HG02870 (cell line): Measurements from ENCODE around the gene LGALS4.
"Not testable (repeated sequence)": the region's sequence is repeated elsewhere in the genome, so short reads cannot be mapped to it uniquely, and the experiment has no call there.

Experiments used
- ATAC-seq: cut with Tn5 transposase; IDR thresholded peaks from one replicate; pipeline ENCODE4 v1.9.1; 2021; ENCODE audit warnings: mild to moderate bottlenecking, moderate library complexity; ENCODE audit not compliant: unreplicated experiment

The LGALS4 gene

DNA sequence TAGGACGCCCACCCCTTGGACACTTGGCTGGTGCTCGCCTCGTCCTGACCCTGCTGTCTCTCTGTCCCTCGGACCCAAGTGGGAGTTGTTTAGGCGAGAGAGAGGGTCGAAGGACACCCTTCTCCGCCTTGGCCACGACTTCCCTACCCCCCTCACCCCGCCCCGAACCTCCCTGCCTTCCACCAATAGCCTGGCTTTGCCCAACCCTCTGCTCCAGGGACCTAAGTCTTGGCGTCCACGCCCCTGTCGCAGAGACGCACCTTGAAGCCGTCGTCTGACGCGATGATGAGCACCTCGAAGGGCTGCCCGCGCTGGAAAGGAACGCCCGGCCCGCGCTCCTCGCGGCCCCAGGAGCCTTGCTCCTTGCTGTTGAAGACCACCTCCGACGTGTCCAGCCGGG, 41.2 kb downstream of the LGALS4 start:
- not testable (repeated sequence) for ATAC-seq

- ATAC-seq: not testable (repeated sequence)
Measured at GRCh38 chr19:38770949-38771275, 41.8 kb downstream of the LGALS4 start.

GRCh38 chr19:38770228-38770948, 42.4 kb downstream of the LGALS4 start:
- ATAC-seq: not testable (repeated sequence)

- no peak for ATAC-seq
Measured at GRCh38 chr19:38769635-38770211, 43.0 kb downstream of the LGALS4 start.

- ATAC-seq: no peak
Measured at GRCh38 chr19:38766276-38767047, 46.3 kb downstream of the LGALS4 start.

GRCh38 chr19:38765214-38765613, 47.5 kb downstream of the LGALS4 start:
- ATAC-seq: no peak

- no peak for ATAC-seq
Measured at GRCh38 chr19:38763795-38764220, 48.9 kb downstream of the LGALS4 start.

GRCh38 chr19:38761884-38762389, 50.8 kb downstream of the LGALS4 start:
- not testable (repeated sequence) for ATAC-seq

GRCh38 chr19:38760805-38761517, 51.8 kb downstream of the LGALS4 start:
- ATAC-seq: not testable (repeated sequence)

GRCh38 chr19:38759590-38760003, 53.1 kb downstream of the LGALS4 start:
- no peak for ATAC-seq

DNA sequence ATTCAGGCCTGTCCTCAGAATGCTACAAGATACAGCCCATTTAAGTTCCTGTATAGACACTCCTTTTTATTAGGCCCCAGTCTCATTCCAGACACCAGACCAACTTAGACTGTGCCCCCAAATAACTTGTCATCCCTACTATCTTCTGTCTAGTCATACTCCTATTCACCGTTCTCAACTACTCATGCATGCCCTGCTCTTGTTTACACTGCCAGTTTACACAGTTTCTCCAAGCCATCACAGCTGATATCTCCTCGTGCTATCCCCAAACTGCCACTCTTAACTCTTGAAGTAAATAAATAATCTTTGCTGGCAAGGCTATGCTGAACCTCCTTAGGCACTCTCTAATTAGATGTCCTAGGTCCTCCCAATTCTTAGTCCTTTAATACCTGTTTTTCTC, 58.5 kb downstream of the LGALS4 start:
- ATAC-seq: not testable (repeated sequence)

- not testable (repeated sequence) for ATAC-seq
Measured at GRCh38 chr19:38753783-38754182, 59.0 kb downstream of the LGALS4 start.
